Ishikawa (cell line): ENCODE data around the gene MYRIP.

Experiments
- CEBPB ChIP-seq: IDR thresholded peaks from 2 replicates; pipeline ENCODE4 v1.6.1; 2012
- CREB1 ChIP-seq: IDR thresholded peaks from 2 replicates; pipeline ENCODE4 v1.6.1; 2012; ENCODE audit warnings: low read depth
- EGR1 ChIP-seq: IDR thresholded peaks from 2 replicates; pipeline ENCODE4 v1.6.1; 2012
- EP300 ChIP-seq: IDR thresholded peaks from 2 replicates; pipeline ENCODE4 v1.6.1; 2012; ENCODE audit warnings: borderline replicate concordance
- FOXM1 ChIP-seq: IDR thresholded peaks from 2 replicates; pipeline ENCODE4 v1.6.1; 2012; ENCODE audit warnings: low read depth, borderline replicate concordance
- NFIC ChIP-seq: IDR thresholded peaks from 2 replicates; pipeline ENCODE4 v1.6.1; 2012
- RAD21 ChIP-seq: IDR thresholded peaks from 2 replicates; pipeline ENCODE4 v1.6.1; 2012; ENCODE audit warnings: low read depth
- TAF1 ChIP-seq: IDR thresholded peaks from 2 replicates; pipeline ENCODE4 v1.6.1; 2012; ENCODE audit warnings: low read depth, mild to moderate bottlenecking
- TCF12 ChIP-seq: IDR thresholded peaks from 2 replicates; pipeline ENCODE4 v1.6.1; 2012; ENCODE audit warnings: low read depth
- TEAD4 ChIP-seq: IDR thresholded peaks from 2 replicates; pipeline ENCODE4 v1.6.1; 2012
- YY1 ChIP-seq: IDR thresholded peaks from 2 replicates; pipeline ENCODE4 v1.6.1; 2012; ENCODE audit warnings: low read depth
- ZBTB7A ChIP-seq: IDR thresholded peaks from 2 replicates; pipeline ENCODE4 v1.6.1; 2012; ENCODE audit warnings: low read depth
- TF ChIP-seq, protein P1 (sequence below): IDR thresholded peaks from 2 replicates; pipeline ENCODE4 v1.6.1; 2012
- TF ChIP-seq, protein P2 (sequence below): IDR thresholded peaks from 2 replicates; pipeline ENCODE4 v1.6.1; 2012
- TF ChIP-seq, protein P3 (sequence below): IDR thresholded peaks from 2 replicates; pipeline ENCODE4 v1.6.1; 2012; ENCODE audit warnings: low read depth, mild to moderate bottlenecking

The MYRIP gene

DNA sequence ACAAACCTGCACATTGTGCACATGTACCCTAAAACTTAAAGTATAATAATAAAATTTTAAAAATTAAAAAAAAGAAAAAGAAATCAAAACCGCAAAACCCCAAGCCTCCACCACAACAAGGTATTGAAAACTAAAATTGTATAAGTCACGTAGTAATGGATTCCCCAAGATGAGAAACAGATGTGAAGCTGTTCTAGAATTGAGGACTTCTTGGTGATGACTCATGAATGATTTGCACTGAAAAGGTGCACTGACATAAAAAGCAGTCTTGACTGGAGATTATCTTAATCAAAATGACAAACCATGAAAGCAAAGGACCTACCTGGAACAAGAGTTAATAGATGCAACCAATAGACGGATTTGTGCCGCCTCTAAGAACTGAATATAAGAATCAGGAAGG lies 225.8 kb downstream of the MYRIP start:
- TF ChIP-seq TCF12 (no peak), CREB1 (no peak), RAD21 (no peak), TEAD4 (no peak), YY1 (no peak), EP300 (no peak)
- TF ChIP-seq, protein P1, sequence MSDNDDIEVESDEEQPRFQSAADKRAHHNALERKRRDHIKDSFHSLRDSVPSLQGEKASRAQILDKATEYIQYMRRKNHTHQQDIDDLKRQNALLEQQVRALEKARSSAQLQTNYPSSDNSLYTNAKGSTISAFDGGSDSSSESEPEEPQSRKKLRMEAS, result no peak

DNA sequence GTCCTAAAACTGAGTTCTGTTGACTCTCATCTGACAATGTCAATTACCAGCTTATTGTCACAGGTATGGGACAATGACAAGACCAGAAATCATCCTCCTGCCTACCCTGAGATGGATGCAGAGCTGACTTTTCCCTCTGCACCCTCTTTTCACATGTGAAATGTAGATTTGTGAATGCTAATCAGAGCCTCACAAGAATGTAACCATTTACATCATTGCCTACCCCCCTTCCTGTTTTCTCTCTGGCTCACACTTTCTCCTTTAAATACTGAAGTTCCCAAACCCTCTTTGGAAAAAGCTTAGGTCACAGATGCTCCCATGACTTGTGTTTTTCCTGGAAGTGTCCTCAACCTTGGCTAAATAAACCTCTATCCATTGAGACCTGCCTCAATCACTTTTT lies 228.2 kb downstream of the MYRIP start:
- TF ChIP-seq TAF1, result no peak
- no peak for TF ChIP-seq TCF12
- no peak for TF ChIP-seq EGR1
- no peak for TF ChIP-seq FOXM1
- TF ChIP-seq ZBTB7A, result no peak
- no peak for TF ChIP-seq NFIC
- no peak for TF ChIP-seq CEBPB
- TF ChIP-seq CREB1, result no peak
- TF ChIP-seq EP300, result no peak
- no peak for TF ChIP-seq TEAD4

DNA sequence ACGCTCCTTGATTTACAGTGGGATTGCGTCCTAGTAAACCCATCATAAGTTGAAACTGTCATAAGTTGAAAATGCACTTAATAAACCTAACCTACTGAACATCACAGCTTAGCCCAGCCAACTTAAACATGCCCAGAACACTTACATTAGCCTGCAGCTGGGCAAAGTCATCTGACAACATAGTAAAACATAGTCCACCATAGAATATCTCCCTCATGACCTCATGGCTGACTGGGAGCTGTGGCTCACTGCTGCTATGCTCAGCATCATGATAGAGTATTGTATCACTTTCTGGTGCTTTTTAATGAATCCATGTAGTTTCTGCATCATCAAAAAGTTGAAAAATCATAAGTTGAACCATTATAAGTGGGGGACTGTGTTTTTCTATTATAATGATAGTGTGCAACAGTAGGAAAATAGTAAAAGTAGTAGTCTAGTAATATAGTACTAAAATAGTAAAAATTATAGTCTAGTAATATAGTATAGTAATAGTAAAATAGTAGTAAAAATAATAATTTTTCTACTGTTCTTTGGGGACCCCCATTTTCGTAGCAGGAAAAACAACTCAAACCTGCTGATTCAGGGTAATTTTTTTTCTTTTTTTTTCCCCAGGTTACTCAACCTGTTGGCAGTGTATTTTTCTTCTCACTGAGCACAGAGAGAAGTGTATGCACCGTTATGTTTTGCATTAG lies 233.5 kb downstream of the MYRIP start:
- TF ChIP-seq NFIC, result no peak
- TF ChIP-seq, protein P2, sequence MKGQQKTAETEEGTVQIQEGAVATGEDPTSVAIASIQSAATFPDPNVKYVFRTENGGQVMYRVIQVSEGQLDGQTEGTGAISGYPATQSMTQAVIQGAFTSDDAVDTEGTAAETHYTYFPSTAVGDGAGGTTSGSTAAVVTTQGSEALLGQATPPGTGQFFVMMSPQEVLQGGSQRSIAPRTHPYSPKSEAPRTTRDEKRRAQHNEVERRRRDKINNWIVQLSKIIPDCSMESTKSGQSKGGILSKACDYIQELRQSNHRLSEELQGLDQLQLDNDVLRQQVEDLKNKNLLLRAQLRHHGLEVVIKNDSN, result no peak
- TF ChIP-seq, protein P1, result no peak

DNA sequence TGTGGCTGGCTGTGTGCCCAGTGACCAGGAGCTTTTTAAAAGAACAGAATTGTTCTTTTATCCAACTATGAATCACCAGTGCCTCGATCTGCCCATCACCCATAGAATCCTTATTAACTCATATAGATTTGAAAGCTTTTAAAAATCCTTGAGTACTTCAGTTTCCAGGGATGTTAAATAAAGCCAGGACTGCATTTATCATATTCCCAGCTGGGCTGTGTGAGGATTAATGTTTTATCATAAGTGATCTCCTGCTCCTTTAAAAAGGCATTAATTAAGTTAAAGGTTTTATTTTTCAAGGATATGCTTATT lies 234.0 kb downstream of the MYRIP start:
- TF ChIP-seq RAD21 (no peak), CEBPB (no peak), FOXM1 (no peak), YY1 (no peak), TCF12 (no peak), EGR1 (no peak), NFIC (no peak), CREB1 (no peak), EP300 (no peak), ZBTB7A (no peak)
- TF ChIP-seq, protein P2, result no peak
- TF ChIP-seq, protein P3, sequence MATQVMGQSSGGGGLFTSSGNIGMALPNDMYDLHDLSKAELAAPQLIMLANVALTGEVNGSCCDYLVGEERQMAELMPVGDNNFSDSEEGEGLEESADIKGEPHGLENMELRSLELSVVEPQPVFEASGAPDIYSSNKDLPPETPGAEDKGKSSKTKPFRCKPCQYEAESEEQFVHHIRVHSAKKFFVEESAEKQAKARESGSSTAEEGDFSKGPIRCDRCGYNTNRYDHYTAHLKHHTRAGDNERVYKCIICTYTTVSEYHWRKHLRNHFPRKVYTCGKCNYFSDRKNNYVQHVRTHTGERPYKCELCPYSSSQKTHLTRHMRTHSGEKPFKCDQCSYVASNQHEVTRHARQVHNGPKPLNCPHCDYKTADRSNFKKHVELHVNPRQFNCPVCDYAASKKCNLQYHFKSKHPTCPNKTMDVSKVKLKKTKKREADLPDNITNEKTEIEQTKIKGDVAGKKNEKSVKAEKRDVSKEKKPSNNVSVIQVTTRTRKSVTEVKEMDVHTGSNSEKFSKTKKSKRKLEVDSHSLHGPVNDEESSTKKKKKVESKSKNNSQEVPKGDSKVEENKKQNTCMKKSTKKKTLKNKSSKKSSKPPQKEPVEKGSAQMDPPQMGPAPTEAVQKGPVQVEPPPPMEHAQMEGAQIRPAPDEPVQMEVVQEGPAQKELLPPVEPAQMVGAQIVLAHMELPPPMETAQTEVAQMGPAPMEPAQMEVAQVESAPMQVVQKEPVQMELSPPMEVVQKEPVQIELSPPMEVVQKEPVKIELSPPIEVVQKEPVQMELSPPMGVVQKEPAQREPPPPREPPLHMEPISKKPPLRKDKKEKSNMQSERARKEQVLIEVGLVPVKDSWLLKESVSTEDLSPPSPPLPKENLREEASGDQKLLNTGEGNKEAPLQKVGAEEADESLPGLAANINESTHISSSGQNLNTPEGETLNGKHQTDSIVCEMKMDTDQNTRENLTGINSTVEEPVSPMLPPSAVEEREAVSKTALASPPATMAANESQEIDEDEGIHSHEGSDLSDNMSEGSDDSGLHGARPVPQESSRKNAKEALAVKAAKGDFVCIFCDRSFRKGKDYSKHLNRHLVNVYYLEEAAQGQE, result no peak
- TF ChIP-seq, protein P1, result no peak

DNA sequence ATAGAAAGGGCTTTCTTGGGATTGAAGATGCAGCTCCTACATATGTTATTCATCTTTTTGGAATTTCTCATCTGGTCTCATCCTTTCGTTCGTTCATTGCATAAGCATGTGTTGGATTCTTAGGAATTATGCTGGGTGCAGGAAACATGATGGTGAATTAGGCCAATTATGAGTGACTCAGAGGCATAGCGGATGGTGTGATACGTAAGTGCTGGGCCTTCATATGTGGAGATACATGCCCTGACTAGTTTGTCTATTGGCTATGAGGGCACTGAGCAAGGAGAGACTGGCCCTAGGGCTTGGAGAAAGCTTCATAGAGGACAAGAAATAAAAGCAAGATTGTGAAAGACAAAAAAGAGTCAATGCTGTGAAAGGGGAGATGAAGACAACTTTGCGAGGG lies 235.1 kb downstream of the MYRIP start:
- no peak for TF ChIP-seq CEBPB
- no peak for TF ChIP-seq EGR1
- no peak for TF ChIP-seq TEAD4
- TF ChIP-seq NFIC, result no peak
- no peak for TF ChIP-seq CREB1
- TF ChIP-seq RAD21, result no peak
- TF ChIP-seq TCF12, result no peak
- TF ChIP-seq FOXM1, result no peak
- no peak for TF ChIP-seq YY1

DNA sequence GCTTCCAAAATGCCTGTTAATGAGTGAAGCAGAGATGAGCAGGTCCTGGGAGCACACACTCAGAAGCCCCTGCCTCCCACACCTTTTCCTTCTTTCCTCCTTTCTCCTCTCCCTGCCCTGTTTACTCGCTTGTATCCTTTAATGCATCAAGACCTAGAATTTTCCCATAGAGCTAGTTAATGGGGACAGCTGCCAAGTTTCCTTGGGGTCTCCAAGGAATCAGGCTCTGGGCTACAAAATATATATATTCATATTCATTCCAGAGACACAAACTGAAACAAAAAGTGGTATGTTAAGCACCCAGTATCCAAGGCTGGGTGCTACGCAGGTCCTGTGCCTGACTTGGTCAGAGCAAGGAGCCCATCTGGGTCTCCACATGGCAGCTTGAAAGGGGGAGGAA lies 235.6 kb downstream of the MYRIP start:
- no peak for TF ChIP-seq EGR1

DNA sequence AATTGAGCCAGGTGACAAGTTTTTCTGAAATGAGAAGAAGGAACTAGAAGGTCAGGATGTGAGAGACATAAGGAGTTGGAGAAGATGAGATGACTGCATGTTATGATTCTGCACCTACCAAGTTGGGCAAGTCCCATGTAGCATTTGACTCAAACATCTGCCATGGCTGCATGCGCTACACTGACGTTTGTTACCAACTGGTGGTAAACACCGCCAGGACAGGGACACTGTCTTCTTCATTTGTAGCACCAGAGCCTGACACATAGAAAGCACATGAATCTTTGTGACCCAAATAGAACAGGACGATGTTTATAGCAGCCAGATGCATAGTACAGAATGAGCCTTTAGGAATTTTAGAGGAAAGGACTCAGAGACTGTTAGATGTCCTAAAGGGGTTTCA lies 236.7 kb downstream of the MYRIP start:
- TF ChIP-seq YY1 (no peak), TAF1 (no peak), ZBTB7A (no peak), NFIC (no peak), FOXM1 (no peak), RAD21 (no peak), CREB1 (no peak), EP300 (no peak), CEBPB (no peak), TCF12 (no peak), EGR1 (no peak), TEAD4 (no peak)
- TF ChIP-seq, protein P1, result no peak
- TF ChIP-seq, protein P3, result no peak
- TF ChIP-seq, protein P2, result no peak
